DMS153 treated with DMSO at 0.1 percent for 48 hours (cell line): ENCODE data around the gene HYCC2.
"Not testable (repeated sequence)": the region's sequence is repeated elsewhere in the genome, so short reads cannot be mapped to it uniquely, and the experiment has no call there.

Experiments used
- DNase-seq: peaks from one replicate; lab custom pipeline; 2025; ENCODE audit not compliant: unreplicated experiment; lab: John Stamatoyannopoulos, UW

The HYCC2 gene

GRCh38 chr2:201072201-201072530 is 695 bp upstream of the HYCC2 start:
- no peak for DNase-seq

- DNase-seq, result no peak
Observed at GRCh38 chr2:201070948-201071478, 458 bp downstream of the HYCC2 start.

- DNase-seq, result no peak
Observed at GRCh38 chr2:201064797-201065329, 6.6 kb downstream of the HYCC2 start.

GRCh38 chr2:201063516-201063915 is 8.0 kb downstream of the HYCC2 start:
- DNase-seq, result not testable (repeated sequence)

GRCh38 chr2:201059961-201060755 is 11.3 kb downstream of the HYCC2 start:
- no peak for DNase-seq

- DNase-seq, result no peak
Observed at GRCh38 chr2:201058914-201059313, 12.6 kb downstream of the HYCC2 start.

GRCh38 chr2:201057715-201058248 is 13.7 kb downstream of the HYCC2 start:
- DNase-seq, result no peak

- no peak for DNase-seq
Observed at GRCh38 chr2:201057087-201057521, 14.4 kb downstream of the HYCC2 start.

- DNase-seq, result no peak
Observed at GRCh38 chr2:201049455-201049854, 22.0 kb downstream of the HYCC2 start.

GRCh38 chr2:201046881-201047280 is 24.6 kb downstream of the HYCC2 start:
- no peak for DNase-seq

GRCh38 chr2:201043050-201043449 is 28.4 kb downstream of the HYCC2 start:
- DNase-seq, result not testable (repeated sequence)

GRCh38 chr2:201042451-201042850 is 29.0 kb downstream of the HYCC2 start:
- not testable (repeated sequence) for DNase-seq

GRCh38 chr2:201040867-201041628 is 30.4 kb downstream of the HYCC2 start:
- no peak for DNase-seq

GRCh38 chr2:201038855-201039254 is 32.6 kb downstream of the HYCC2 start:
- DNase-seq, result no peak

GRCh38 chr2:201038361-201038760 is 33.1 kb downstream of the HYCC2 start:
- not testable (repeated sequence) for DNase-seq

GRCh38 chr2:201034355-201034754 is 37.1 kb downstream of the HYCC2 start:
- not testable (repeated sequence) for DNase-seq

- no peak for DNase-seq
Observed at GRCh38 chr2:201024518-201024917, 47.0 kb downstream of the HYCC2 start.

GRCh38 chr2:201021914-201022313 is 49.6 kb downstream of the HYCC2 start:
- no peak for DNase-seq
